GM15510 (cell line): ENCODE results near the gene MAML2.

Experiments used
- POLR2A ChIP-seq: IDR thresholded peaks from 3 replicates; pipeline ENCODE4 v1.6.1; 2011; ENCODE audit warnings: borderline replicate concordance; ENCODE audit not compliant: insufficient read length; ENCODE audit errors: extremely low read depth

The MAML2 gene

DNA sequence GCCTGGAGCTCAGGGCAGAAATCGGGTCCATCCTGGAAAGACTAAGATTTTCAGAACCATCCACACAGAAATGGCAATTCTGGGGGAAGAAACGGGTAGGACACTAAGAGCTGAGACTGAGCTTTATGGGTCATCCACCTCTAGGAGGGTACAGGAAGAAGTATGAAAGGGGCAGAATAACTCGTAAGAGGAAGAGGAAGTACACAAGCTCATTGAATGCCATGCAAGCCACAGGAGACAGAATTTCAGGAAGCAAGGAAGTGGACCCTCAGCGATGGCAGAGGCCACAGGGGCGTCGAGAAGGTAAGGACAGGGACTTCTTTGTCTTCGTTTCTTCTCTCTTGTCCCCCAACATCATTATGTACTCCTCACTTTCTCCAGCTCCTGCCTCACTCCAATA, 169.6 kb downstream of the MAML2 start:
- no peak for TF ChIP-seq POLR2A

DNA sequence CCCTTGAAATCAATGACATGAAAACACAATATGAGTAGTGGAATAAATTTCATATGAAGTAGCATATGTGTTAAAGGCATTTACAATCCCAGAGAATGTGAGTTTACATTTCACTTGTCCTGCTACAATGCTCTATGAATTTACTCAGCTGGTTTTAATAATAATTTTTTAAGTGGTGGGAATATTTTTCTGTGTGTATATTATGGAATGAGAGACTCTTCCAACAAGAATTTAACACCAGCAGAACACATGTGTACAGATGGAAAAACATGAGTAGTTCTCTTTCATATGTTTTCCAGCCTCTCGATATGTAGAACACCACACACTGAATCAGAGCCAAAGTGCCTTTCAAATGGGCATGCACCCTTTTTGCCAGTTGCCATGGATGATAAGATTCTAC, 170.4 kb downstream of the MAML2 start:
- TF ChIP-seq POLR2A, result no peak

DNA sequence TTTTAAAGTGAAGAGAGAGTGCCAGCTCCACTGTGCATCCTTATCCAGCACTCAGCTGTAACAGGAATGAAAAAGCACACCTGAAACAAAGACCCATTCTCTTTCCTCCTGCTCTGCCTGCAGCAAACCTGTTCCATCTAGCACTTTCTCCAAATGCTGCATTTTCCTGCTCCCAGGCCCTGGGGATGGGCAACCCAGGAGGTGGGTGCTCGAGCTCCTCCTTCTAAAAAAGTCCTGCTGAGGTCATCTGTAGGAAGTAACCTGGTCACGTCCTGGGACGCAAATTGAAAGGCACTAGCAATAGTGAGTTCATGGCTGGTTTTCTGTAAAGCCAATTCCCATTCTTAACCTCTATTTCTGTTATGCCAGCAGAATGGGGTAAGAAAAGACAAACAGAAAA, 173.7 kb downstream of the MAML2 start:
- TF ChIP-seq POLR2A, result no peak

DNA sequence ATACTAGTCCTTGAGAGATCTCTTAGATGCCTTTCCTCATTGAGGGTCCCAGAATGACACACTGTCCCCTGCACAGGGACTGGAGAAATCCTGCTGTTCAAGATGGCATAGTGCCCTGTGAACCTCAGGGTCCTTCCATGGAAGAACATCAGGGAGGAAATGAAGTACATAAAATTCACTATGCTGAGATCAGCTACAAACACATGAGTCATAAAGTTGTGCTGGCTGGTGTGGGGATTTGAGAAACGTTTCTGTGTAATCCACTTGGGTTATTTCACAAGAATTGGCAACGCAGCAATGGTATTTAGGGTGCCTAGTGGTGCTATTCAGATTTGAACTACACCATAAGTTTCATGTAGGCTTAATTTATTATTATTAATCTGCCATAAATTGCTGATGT, 174.4 kb downstream of the MAML2 start:
- TF ChIP-seq POLR2A, result no peak

- TF ChIP-seq POLR2A, result no peak
Measured at GRCh38 chr11:96167787-96168186, 175.2 kb downstream of the MAML2 start.

DNA sequence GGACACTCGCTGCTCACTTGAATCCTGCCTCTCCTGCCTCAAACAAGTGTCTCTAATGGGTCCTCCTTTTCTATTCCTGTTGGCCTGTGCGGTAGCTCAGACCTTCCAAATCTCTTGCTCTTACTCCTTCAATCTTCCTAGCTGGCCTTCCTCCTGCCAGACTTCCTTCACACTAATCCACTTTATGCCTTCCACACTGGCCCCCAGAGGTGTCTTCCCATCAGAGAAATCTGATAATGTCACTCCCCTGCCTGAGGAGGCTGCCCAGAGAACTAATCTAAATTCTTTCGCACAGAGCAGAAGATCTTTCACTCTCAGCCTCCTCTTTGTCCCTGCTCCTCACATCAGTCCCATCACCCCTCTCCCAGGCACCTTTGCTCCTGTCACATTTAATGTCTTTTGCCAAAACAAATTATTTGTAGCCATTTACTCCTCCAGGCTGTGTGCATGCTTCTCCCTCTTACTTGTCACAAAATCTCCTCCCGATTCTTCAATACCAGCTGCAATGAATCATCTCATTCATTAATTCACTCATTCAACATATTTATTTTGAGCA, 175.7 kb downstream of the MAML2 start:
- TF ChIP-seq POLR2A, result no peak

- no peak for TF ChIP-seq POLR2A
Measured at GRCh38 chr11:96162816-96163499, 180.0 kb downstream of the MAML2 start.

- TF ChIP-seq POLR2A, result no peak
Measured at GRCh38 chr11:96161307-96162089, 181.5 kb downstream of the MAML2 start.

- TF ChIP-seq POLR2A, result no peak
Measured at GRCh38 chr11:96160732-96161306, 182.2 kb downstream of the MAML2 start.

DNA sequence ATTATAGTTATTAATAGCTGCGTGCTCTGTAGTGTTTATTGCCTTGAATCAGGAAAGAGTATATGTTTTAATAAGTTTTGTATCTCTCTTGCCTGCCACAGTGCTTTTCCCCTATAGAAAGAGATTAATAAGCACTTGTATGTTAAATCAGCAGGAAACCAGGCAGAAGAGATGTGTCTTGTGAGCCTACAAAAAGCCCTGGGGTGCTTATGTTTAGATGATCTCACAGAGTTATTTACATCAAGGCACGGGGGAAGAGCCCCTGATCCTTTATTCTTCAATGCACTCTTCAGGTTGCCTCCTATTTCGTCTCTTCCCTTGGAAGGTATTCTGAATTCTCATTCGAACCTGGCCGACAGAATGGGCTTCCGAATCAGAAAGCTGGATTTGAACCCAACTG, 183.0 kb downstream of the MAML2 start:
- no peak for TF ChIP-seq POLR2A

DNA sequence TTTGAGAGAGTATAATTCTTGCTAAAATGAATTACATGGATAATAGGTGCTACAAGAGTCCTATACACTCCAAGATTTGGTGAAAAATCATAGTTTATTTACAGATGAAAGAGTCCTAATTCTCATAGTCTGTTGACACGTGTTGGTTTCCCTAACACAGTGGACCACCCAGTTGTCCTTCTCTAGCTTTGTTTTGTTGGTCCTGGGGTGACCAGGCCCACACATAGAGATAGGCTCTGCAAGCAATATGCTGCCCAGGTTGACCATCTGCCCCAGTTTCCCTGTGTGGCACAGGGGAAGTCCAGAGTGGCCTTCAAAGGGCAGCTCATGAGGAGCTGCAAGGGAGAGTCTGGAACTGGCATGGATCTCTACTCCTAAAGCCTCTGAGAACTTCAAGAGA, 184.9 kb downstream of the MAML2 start:
- no peak for TF ChIP-seq POLR2A

DNA sequence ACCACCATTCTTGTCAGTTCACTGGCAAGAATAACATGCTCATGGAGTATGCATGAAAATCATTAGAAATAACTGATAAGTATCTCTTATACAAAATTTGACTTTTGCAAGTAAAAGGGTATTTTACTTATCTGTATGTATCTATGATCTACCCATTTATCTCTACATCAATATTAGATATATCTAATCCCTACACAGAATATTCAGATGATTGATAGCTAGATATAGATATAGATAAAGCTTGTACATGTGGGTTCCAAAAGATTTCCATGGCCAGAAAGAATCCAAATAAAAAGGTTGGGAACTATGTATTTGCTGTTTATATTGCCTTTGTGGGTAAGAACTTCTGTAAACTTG, 185.5 kb downstream of the MAML2 start:
- TF ChIP-seq POLR2A, result no peak

DNA sequence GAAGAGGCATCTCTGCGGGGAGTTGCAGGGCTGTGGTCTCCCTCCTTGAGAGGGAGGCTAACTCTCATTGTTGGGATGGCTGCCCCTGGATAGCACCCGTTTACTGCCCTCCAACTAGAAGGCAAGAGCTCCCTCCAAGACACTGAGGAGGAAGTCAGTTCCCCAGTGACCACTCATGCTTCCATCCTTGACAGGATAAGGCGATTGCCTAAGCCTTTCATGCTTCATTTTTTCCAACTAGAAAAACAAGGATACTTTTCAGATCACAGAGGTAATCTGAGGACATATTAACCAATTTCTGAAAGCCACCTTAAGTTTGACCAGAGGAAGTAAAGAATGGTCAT, 186.6 kb downstream of the MAML2 start:
- no peak for TF ChIP-seq POLR2A

DNA sequence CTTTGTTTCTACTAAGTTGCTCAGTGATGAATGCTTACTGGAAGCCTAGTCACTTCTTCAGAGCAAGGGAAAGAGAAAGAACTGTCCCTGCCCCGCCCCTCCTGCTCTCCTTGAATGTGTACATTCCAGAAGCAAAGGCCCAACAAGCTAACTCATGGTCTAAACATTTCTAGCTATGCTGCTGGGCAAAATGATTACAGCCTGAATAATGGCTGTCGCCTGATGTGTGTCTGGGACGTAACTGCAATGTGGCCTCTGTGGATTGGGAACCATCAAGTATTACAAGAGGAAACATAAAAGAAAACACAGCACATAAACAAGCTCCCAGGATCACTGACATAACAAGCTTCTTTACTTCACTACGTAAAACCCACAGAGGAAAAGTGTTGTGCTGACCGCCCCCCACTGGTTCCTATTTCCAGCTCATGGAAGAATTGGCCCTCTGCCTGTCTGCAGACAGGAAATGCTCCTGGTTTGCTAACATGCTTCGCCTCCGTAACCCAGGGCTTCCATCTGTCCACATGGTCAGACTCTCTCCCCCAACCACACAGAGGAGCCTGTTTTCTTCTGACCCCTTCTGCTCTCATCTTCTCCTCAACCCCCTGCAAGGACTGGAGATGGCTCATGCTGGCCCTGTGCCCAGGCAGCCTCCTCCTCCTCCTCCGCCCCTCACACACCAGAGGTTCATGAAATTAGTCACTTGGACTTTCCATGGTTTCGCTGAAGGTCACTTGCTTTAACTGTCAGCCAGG, 187.2 kb downstream of the MAML2 start:
- no peak for TF ChIP-seq POLR2A
